ENCODE results near the gene SMIM35. TPM values are rescaled to one million over a fixed set of nuclear protein-coding genes. Genes with fewer than 3 reads are reported as not detected.

Gene SMIM35
- total RNA-seq, 1 donor: 0.21 TPM

Other genes with a start within 250 kb of the SMIM35 start
- gene FXYD6, start 210.3 kb downstream of the SMIM35 start, total RNA-seq: 12.1 TPM
- 0.73 TPM for gene TMPRSS13, start 157.6 kb downstream of the SMIM35 start, total RNA-seq
- gene IL10RA, start 100.6 kb downstream of the SMIM35 start, total RNA-seq: 314 TPM
- not detected for gene TMPRSS4, start 9.9 kb downstream of the SMIM35 start, total RNA-seq
- 0.10 TPM for gene SCN4B, start 65.9 kb upstream of the SMIM35 start, total RNA-seq
- gene SCN2B, start 89.7 kb upstream of the SMIM35 start, total RNA-seq: not detected
- gene JAML, start 138.0 kb upstream of the SMIM35 start, total RNA-seq: 90.4 TPM
- gene MPZL3, start 165.4 kb upstream of the SMIM35 start, total RNA-seq: 16.7 TPM
- 1.5 TPM for gene MPZL2, start 177.3 kb upstream of the SMIM35 start, total RNA-seq
- gene CD3E, start 217.8 kb upstream of the SMIM35 start, total RNA-seq: 136 TPM

Data from mononuclear cell (primary cell).